HUDEP-2 (cell line): ENCODE data around the gene POU2AF2.

Experiments
- DNase-seq, 76 experiments: peaks; one replicate each; lab custom pipeline; 2025; ENCODE audit not compliant: unreplicated experiment in 76 of 76; lab: John Stamatoyannopoulos, UW

The POU2AF2 gene

DNA sequence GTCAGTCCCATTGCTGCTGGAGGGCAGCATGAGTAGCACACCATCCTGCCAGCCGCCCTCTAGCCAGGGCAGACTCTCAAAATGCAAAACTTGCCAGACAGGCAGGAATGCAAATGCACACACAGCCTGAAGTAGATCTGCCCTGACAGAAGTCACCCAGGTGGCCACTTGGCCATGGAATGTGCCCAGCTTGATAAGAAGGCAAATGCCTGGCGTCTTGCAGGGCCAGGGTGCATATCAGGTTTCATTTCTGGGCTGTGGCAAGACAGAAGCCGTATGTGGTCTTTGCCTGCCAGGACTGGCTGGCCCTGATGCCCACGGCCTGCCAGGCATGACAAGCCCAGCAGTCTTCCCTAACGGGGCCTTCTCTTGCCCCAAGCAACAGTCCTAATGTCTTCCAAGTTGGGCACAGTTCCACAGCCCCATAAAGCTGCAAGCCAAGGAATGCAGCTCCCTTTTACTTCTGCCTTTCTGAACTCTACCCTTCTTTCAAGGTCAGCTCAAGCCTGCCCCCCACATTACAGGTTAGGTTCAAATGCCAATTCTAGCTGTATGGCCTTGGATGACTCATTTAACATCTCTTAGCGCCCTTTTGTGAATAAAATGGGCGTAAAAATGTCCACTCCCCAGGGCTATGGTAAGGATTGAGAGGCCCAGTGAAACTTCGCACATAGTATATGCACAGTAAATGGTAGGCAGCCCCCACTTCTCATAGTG lies 82.5 kb downstream of the POU2AF2 start:
- DNase-seq = no peak

DNA sequence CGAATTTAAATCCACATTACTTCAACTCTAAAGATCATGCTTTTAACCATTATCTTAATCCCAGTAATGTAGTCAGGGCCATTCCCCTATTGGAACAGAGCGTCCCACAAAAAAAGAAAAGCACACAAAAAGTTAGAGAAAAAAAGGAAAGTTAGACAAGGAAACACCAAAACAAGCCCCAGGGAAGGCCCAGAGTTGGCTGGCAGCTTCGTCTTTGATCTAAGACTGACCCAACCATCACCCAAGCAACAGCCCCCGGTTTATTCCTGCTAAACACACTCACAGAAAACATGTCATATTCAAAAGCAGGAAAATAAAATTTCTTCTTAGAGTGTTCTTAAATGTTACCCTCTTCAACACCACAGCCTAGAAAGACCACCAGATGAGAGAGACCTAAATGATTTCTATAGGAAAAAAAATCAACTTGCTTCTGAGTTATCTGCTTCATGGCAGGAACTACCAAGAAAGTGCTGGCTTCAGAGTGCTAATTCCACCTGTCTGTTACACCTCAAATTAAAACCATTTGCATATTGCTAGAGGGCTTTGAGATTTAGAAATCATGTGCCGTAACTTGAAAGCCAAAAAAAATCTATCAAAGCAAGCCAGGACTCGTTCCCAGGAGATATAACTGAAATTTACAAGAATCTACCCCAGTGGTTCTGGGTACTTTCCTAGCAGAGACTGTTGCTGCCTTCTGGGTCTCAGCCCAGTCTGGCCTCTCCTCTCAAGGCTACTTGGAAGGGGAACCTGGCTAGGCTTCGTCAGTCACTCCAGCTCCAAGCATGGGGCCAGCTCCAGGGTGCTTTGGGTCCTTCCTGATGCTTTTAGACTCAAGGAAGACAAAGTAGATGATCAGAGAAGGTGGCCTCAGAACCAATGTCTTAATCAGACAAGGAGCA lies 84.0 kb downstream of the POU2AF2 start:
- no peak for DNase-seq

DNA sequence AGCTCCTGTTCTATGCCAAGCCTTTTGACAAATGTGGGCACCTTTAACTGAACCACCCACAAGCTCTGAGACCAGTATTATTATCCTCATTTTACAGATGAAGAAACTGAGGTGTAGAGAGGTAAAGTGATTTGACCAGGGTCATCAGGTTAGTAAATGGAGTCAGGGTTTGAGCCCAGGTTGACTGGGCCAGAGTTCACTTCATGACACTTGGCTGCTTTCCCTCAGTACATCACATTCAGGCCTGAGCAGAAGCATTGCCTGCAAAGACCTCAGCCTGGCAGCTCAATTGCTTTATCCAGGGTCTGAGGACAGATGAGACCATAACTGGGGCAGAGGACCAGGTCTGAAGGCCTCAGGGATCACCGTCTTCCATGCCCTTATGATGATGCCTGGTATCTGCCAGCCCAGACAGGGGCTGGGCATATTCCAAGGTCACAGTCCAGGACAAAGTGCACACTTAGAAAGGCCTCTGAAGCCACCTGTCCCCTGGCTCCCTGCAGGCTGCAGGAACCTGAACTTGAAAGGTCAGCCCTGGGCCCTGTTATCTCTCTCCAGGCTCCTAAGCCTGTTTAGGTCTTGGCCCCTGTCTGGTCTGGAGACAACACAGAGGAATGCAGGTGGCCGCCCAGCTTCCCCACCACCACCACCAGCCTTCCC lies 84.8 kb downstream of the POU2AF2 start:
- DNase-seq = no peak

DNA sequence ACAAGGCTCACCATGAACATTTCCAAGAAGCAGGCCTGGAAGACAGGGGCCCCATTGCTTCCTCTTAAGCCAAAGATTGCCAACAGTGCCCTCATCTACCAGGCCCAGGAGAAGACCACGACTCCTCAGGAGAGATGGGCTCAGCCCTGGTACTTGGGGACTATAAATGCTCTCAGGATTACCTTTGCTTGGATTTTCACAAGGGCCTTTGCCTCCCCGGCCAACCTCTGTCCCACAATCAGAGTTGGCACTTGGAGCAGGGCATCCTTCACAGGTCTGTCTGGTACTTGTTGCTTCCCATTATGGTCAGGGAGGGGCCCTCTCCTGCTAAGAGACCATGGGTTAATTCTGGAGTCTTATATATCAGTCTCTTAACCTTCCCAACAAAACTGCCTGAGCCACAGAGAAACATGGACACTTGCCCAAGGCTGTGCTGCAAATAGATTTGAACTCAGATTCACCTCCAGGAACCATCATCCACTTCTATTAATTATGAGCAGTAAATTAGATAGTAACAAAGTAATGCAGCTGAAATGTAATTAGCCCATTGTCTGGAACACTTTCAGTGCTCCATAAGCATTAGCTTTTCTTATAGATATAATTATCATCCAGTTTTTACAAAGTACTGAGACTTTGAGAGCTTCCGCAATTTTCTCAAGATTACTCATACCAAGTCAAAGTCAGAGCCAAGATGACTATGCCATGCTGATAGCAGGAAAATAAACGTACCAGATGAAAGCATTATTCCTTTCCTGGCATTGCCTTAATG lies 86.4 kb downstream of the POU2AF2 start:
- DNase-seq = no peak

DNA sequence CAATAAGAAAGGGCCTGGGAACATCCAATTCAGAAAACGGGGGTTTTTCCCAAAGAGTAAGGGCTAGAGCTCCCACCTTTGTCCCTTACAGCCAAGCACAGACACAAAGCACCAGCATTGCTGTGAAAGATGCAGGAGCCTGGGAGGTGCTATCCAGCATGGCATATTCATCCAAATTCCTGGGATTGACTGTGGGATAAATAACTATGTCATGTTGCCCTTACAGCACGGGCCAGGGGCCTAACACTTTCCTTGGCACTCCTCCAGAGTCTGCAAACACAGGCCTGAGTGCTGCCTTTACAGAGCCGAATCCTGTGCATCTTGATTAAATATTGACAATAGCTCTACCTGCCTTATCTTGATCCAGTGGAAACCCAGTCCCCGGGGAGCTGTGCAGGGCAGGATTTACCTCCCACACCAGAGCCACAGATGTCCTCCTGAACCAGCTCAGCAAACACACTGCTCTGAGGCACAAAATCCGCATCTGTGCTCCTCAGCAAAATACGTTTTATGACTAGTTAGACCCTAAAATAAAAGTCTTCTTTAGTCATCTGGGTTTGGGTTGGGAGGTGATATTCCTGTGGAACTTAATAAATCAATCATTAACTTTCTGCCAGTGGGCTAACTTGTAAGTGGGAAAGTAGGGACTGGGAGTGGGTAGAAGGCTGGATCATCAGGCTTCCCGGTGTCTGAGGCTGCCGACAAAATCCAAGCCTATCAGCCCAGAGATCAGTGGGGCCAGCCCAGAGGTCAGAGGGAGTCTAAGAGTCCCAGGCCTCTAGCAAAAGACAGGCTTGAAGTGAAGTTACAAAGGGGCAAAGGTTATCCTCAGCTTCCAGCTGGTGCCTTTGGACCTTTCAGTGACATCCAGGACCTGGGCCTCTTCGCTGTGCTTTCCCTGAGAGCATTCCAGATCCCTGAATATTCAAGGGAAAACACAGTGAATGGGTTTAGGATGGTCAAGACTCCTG lies 89.3 kb downstream of the POU2AF2 start:
- no peak for DNase-seq

DNA sequence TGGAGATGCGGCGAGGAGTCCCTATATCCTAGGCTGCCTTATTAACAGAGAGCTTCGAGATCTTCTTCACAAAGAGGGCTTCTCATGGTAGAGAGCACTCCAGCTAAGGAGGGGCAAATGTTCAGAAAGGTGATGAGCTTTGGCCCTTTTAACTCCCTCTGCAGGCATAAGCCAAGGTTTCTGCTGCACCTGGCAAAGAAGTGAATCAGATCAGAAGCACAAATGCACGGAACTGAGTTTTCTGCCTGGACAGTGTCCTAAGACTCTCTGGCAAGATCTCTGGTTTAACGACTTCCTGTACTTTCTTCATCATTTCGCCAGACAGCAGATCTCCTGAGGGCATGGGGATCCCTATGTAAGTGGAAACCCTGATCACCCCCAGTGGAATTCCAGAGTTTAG lies 90.0 kb downstream of the POU2AF2 start:
- no peak for DNase-seq
